Measurements from ENCODE around the gene KCMF1.

The KCMF1 gene

GRCh38 chr2:85001595-85001994 lies 30.6 kb downstream of the KCMF1 start:
- TF ChIP-seq, protein P1, sequence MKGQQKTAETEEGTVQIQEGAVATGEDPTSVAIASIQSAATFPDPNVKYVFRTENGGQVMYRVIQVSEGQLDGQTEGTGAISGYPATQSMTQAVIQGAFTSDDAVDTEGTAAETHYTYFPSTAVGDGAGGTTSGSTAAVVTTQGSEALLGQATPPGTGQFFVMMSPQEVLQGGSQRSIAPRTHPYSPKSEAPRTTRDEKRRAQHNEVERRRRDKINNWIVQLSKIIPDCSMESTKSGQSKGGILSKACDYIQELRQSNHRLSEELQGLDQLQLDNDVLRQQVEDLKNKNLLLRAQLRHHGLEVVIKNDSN (IDR thresholded peaks at IDR 0.05) = no peak
- no peak for TF ChIP-seq FOXM1 (IDR thresholded peaks at IDR 0.05; ENCODE audit: borderline replicate concordance, low read depth)

DNA sequence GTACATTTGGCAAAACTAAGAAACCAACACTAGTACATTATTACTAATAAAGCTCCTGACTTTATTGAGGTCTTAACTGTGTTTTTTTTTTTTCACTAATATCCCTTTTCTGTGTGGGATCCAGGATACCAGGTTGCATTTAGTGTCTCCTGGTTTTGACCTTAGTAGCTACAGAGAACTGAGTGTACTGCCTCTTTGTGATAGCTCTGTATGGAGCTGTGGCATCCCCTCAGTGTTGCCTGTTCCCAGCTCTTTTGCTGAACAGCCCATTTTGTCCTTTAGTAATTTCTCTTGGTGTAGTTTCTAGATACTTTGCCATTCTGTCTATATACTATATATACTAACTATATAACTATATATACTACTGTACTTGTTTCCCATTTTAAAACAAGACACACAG lies 31.6 kb downstream of the KCMF1 start:
- TF ChIP-seq TCF12 (IDR thresholded peaks at IDR 0.05; ENCODE audit: low read depth) (no peak), TAF1 (IDR thresholded peaks at IDR 0.05; ENCODE audit: low read depth) (no peak), TEAD4 (IDR thresholded peaks at IDR 0.05) (no peak), YY1 (IDR thresholded peaks at IDR 0.05; ENCODE audit: low read depth) (no peak), FOXM1 (IDR thresholded peaks at IDR 0.05; ENCODE audit: borderline replicate concordance, low read depth) (no peak), NFIC (IDR thresholded peaks at IDR 0.05) (no peak), EGR1 (IDR thresholded peaks at IDR 0.05) (no peak), CEBPB (IDR thresholded peaks at IDR 0.05) (no peak), RAD21 (IDR thresholded peaks at IDR 0.05; ENCODE audit: low read depth) (no peak), ZBTB7A (IDR thresholded peaks at IDR 0.05; ENCODE audit: low read depth) (no peak), CREB1 (IDR thresholded peaks at IDR 0.05; ENCODE audit: low read depth) (no peak), MAX (IDR thresholded peaks at IDR 0.05) (no peak)
- TF ChIP-seq, protein P2, sequence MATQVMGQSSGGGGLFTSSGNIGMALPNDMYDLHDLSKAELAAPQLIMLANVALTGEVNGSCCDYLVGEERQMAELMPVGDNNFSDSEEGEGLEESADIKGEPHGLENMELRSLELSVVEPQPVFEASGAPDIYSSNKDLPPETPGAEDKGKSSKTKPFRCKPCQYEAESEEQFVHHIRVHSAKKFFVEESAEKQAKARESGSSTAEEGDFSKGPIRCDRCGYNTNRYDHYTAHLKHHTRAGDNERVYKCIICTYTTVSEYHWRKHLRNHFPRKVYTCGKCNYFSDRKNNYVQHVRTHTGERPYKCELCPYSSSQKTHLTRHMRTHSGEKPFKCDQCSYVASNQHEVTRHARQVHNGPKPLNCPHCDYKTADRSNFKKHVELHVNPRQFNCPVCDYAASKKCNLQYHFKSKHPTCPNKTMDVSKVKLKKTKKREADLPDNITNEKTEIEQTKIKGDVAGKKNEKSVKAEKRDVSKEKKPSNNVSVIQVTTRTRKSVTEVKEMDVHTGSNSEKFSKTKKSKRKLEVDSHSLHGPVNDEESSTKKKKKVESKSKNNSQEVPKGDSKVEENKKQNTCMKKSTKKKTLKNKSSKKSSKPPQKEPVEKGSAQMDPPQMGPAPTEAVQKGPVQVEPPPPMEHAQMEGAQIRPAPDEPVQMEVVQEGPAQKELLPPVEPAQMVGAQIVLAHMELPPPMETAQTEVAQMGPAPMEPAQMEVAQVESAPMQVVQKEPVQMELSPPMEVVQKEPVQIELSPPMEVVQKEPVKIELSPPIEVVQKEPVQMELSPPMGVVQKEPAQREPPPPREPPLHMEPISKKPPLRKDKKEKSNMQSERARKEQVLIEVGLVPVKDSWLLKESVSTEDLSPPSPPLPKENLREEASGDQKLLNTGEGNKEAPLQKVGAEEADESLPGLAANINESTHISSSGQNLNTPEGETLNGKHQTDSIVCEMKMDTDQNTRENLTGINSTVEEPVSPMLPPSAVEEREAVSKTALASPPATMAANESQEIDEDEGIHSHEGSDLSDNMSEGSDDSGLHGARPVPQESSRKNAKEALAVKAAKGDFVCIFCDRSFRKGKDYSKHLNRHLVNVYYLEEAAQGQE (IDR thresholded peaks at IDR 0.05; ENCODE audit: low read depth) = no peak
- TF ChIP-seq, protein P1 (IDR thresholded peaks at IDR 0.05) = no peak

- TF ChIP-seq, protein P1 (IDR thresholded peaks at IDR 0.05) = no peak
- TF ChIP-seq FOXM1 (IDR thresholded peaks at IDR 0.05; ENCODE audit: borderline replicate concordance, low read depth) = no peak
- TF ChIP-seq TAF1 (IDR thresholded peaks at IDR 0.05; ENCODE audit: low read depth) = no peak
Observed at GRCh38 chr2:85008252-85008651, 37.3 kb downstream of the KCMF1 start.

DNA sequence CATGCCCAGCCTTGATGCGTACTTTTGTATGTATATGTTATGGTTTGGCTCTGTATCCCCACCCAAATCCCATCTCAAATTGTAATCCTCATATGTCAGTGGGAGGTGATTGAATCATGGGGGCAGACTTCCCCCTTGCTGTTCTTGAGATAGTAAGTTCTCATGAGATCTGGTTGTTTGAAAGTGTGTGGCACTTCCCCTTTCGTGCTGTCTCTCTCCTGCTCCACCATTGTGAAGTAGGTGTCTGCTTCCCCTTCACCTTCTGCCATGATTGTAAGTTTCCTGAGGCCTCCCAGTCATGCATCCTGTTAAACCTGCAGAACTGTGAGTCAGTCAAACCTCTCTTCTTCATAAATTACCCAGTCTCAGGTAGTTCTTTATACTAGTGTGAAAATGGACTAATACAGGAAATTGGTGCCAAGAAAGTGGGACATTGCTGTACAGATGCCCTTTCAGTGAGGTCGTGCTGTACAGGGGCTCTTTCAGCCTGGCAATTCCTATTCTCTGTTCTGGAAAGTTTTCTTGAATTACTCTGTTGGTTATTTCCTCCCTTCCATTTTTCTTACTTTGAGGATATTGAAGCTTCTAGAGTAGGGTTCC lies 38.2 kb downstream of the KCMF1 start:
- TF ChIP-seq MAX (IDR thresholded peaks at IDR 0.05) = no peak
- TF ChIP-seq YY1 (IDR thresholded peaks at IDR 0.05; ENCODE audit: low read depth) = no peak
- TF ChIP-seq, protein P2 (IDR thresholded peaks at IDR 0.05; ENCODE audit: low read depth) = no peak
- no peak for TF ChIP-seq EP300 (IDR thresholded peaks at IDR 0.05; ENCODE audit: borderline replicate concordance)
- no peak for TF ChIP-seq NFIC (IDR thresholded peaks at IDR 0.05)
- TF ChIP-seq RAD21 (IDR thresholded peaks at IDR 0.05; ENCODE audit: low read depth) = no peak
- no peak for TF ChIP-seq TAF1 (IDR thresholded peaks at IDR 0.05; ENCODE audit: low read depth)
- no peak for TF ChIP-seq TCF12 (IDR thresholded peaks at IDR 0.05; ENCODE audit: low read depth)
- TF ChIP-seq CEBPB (IDR thresholded peaks at IDR 0.05) = no peak
- no peak for TF ChIP-seq CREB1 (IDR thresholded peaks at IDR 0.05; ENCODE audit: low read depth)
- no peak for TF ChIP-seq ZBTB7A (IDR thresholded peaks at IDR 0.05; ENCODE audit: low read depth)

- no peak for TF ChIP-seq YY1 (IDR thresholded peaks at IDR 0.05; ENCODE audit: low read depth)
- no peak for TF ChIP-seq MAX (IDR thresholded peaks at IDR 0.05)
Observed at GRCh38 chr2:85010404-85010803, 39.4 kb downstream of the KCMF1 start.

DNA sequence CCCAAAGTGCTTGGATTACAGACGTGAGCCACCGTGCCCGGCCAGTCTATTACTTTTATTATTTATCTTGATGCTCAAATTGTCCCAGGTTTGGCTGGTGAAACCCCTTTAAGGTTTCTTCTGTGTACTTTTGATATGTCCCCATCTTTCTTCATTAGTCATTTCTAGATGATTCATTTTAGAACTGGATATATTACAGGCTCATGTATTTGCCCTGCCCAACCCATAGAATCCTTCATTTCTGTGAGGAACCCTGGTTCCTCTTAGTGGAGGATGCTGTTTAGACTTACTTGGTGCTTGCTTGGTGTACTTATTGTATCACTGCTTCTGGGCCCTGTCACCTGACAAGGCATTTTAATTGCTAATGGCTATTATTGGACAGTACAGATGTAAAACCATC lies 40.1 kb downstream of the KCMF1 start:
- TF ChIP-seq TAF1 (IDR thresholded peaks at IDR 0.05; ENCODE audit: low read depth) (no peak), EP300 (IDR thresholded peaks at IDR 0.05; ENCODE audit: borderline replicate concordance) (no peak), CEBPB (IDR thresholded peaks at IDR 0.05) (no peak), YY1 (IDR thresholded peaks at IDR 0.05; ENCODE audit: low read depth) (no peak), ZBTB7A (IDR thresholded peaks at IDR 0.05; ENCODE audit: low read depth) (no peak), FOXM1 (IDR thresholded peaks at IDR 0.05; ENCODE audit: borderline replicate concordance, low read depth) (no peak), MAX (IDR thresholded peaks at IDR 0.05) (no peak), TCF12 (IDR thresholded peaks at IDR 0.05; ENCODE audit: low read depth) (no peak), CREB1 (IDR thresholded peaks at IDR 0.05; ENCODE audit: low read depth) (no peak), EGR1 (IDR thresholded peaks at IDR 0.05) (no peak), TEAD4 (IDR thresholded peaks at IDR 0.05) (no peak), NFIC (IDR thresholded peaks at IDR 0.05) (no peak), RAD21 (IDR thresholded peaks at IDR 0.05; ENCODE audit: low read depth) (no peak)
- TF ChIP-seq, protein P2 (IDR thresholded peaks at IDR 0.05; ENCODE audit: low read depth) = no peak
- TF ChIP-seq, protein P1 (IDR thresholded peaks at IDR 0.05) = no peak
